LNCAP (cell line): ENCODE data around the gene SERPING1.

Source experiments
- TF ChIP-seq, protein P1 (sequence below): fragments of 450-650 bp; IDR thresholded peaks from 2 replicates; pipeline ENCODE4 v1.5.1; 2017; ENCODE audit warnings: mild to moderate bottlenecking

SERPING1 gene

DNA sequence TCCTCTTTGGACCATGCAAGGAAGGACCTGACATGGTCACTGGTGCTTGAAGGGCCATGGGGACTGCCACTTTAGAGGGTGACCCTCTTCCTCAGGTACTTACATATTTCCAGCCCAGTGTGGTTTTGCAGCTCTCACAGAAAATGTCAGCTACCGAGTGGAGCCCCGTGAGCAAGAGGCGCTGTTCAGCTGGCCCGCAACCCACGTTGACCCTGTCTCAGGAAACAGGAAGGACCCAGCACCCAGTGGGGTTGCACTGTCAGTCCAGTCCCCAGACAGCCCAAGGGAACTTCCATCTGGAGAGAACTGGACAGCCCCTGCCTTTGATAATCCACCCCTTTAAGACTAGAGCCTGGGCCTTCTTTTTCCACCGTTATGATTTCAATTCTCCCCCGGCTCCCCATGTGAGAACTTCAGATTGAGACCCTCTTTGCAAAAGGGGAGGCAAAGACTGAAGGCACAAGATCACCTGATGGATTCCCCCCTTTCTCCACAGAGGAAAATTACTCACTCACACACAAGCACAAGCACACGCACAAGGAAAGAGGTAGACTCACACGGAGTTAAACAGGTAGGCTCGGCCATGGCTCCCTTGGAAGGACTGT, 48.8 kb downstream of the SERPING1 start:
- TF ChIP-seq, protein P1, sequence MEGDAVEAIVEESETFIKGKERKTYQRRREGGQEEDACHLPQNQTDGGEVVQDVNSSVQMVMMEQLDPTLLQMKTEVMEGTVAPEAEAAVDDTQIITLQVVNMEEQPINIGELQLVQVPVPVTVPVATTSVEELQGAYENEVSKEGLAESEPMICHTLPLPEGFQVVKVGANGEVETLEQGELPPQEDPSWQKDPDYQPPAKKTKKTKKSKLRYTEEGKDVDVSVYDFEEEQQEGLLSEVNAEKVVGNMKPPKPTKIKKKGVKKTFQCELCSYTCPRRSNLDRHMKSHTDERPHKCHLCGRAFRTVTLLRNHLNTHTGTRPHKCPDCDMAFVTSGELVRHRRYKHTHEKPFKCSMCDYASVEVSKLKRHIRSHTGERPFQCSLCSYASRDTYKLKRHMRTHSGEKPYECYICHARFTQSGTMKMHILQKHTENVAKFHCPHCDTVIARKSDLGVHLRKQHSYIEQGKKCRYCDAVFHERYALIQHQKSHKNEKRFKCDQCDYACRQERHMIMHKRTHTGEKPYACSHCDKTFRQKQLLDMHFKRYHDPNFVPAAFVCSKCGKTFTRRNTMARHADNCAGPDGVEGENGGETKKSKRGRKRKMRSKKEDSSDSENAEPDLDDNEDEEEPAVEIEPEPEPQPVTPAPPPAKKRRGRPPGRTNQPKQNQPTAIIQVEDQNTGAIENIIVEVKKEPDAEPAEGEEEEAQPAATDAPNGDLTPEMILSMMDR, result no peak

DNA sequence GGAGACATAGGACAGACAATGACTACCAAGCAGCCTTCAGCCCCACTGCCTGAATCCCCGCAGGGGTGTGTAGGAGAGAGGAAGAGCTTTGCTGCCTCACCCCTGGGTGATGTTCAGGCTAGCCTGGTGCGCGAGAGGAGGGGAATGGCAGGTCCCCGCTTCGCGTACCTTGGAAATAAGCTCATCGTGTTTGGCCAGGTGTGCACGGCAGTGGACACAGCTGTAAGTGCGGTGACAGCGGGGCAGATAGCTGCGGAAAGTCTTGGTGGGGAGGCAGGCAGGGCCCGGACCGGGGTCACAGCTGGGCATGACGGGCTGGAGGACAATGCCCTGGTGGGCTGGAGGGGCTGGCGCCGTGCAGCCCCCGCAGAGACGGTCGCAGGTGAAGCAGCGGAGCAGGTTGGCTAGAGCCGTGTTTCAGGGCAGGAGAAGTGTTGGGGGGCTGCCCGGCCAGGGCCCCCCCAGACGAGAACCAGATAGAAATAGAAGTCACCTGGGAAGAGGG, 49.4 kb downstream of the SERPING1 start:
- TF ChIP-seq, protein P1, result no peak

DNA sequence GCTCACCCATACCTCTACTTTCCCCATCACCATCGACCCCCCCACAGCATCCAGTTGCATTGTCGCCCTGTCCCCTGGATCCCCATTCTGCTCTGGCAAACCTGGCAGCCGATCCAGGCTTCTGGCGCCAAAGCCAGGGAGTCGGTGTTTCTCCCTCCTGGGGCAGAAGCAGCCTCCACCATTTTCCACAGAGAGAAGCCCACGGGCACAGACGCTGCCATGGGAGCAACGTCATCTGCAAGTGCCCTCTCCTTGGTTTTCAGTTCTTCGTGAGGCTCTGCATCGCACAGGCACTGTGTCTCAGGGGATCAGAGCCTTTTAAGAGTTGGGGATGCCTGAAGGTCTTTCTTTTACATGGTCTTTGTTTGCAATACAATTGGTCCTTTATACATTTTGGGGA, 49.9 kb downstream of the SERPING1 start:
- TF ChIP-seq, protein P1, result no peak

DNA sequence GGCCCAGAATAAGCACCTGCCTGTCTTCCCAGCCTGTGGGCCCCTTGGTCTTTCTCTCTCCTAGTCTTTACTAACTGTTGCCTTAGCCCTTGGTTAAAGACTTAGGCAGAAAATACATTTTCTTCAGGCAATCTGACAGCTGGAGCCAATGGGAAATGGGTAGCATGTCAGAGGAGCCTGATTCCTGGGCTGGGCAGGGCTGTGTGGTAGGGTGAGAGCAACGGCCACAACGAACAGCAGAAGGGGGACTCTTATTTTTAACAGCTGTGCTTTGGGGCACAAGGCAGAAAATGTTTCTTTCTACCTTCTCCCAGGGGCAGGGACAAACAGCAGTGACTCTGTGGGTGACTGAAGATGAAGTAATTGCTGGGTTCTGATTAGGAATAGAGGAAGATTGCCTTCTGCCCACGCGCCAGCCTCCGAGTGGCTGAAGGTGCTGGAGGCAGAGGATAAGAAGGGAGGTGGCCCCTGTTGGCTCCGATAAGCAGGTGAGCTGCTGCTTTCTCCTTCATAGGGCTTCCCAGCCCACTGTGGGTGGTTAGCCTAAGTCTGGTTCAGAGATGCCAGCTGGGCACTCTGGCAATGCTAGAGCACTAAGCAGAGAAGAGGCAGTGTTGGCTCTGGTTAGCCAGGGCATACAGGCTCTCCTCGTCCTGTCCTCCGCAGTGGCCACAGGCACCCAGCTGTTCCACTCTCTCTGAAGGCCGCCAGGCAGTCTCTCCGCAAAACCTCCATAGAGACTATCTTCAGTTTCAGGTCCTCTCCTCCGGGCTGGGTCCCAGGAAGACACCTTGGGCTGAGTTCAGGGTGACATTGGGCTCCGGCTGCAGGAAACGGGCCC, 50.7 kb downstream of the SERPING1 start:
- TF ChIP-seq, protein P1, result no peak

DNA sequence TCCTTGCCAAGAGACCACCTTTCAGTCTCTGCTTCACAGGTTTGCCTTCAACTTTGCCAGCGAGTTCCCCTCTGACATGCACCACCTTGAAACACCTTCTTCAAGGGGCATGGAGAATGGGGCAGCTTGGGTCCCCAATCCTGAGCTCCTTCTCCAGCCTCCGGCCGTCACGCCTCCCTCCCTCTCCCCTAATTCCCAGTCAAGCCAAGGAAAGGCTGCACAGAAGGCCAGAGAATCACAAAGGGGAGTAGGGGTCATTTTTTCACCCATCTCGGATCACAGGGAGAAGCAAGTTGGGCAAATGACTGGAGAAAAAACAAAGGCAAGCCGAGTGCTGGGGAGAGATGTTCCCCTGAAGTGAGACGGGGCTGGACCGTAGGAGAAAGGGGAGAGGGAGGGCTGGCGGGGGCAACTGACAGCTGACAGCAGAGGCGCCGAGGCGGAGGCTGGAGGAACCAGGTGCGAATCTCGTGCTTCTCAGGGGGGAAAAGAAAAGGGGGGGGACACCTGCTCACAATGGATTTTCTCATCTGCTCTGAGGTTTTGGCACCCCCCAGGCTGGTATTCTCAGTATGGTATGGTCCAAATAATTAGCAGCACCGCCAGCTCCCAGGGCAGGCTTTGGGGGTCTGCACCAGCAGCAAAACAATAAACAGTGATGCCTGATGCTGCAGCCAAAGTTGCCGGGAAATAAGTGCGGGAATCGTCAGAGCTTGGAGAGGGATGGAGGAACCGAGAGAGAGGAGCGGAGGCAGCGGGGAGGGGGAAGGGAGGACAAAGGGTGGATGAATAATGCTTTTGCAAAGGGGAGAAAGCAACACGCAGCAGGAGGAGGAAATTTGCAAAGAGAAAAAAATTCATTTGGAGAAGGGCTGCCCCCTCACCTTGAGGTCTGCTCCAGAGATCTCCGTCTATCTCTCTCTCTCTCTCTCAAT, 51.6 kb downstream of the SERPING1 start:
- TF ChIP-seq, protein P1, result no peak

DNA sequence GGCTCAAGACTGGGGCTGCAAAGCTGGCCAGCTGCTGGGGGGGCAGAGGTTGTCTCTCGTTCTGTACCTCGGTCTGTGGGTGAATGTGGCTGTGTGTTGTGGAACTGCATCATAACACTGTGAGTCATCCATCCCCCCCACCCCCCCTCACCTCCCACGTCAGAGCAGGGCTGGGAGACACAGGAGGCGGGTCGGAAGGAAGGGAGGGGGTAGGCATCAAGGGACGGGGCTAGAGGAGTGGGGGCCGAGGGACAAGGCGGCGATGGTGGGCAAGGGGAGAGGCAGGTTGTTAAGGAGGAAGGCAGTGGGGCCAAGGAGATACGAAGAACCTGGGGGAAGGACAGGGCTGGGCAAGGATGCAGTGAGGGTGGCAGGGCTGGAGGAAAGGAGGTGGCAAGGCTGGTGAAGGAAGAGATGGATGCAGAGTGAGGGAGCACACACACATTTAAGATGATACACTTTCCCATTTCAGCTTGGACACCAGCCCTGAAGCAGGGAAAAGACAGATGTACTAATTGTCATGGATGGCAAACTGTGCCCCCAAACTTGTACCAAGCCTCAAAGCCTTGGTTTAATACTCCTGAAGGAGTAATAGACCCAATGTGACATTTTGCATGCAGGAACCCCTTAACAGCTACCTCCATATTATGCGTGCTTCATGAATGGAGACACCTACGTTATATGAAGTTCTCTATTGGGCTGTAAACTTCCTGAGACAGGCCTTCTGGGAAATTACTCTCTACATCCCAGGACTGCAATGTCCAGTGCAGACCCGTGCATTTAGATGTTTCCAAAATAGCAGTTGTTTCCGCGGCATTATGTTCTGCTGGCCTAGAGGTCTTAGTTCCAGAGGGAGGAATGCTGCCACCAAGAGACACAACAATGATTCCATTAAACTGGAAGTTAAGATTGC, 52.6 kb downstream of the SERPING1 start, which contains the start of gene YPEL4:
TSS of gene YPEL4 (minus strand) at position 87 of the 913 bp plus-strand sequence. CDS start 2,805 bp downstream, outside the sequence.
- TF ChIP-seq, protein P1, result no peak
